Measurements from ENCODE around the gene MARCHF10. TPM values are rescaled to one million over a fixed set of nuclear protein-coding genes. Genes with fewer than 3 reads are reported as not detected.

The MARCHF10 gene
- total and polyA plus RNA-seq, 9 of the 15 experiments (the other 6 are each of a cell fraction or from before 2014, with no cell fraction given), result not detected

GRCh38 chr17:62794666-62794971 is 13.5 kb downstream of the MARCHF10 start:
- Histone ChIP-seq H3K9me3 (replicated peaks; ENCODE audit: control insufficient read depth, insufficient read depth, low read depth, low read length) (no peaks in the 10 kb centered on the region), H3K9ac (ENCODE audit: insufficient read depth in 1 of 2, low read depth in 2 of 2, low read length in 2 of 2) (no peak overlapping the region), H3K36me3 (ENCODE audit: control insufficient read depth, insufficient read depth, low read length) (no peaks in the 10 kb centered on the region), H3K27ac (ENCODE audit: extremely low read depth, low read depth, low read length) (no peak overlapping the region), H2AFZ (ENCODE audit: low read depth, low read length) (no peak overlapping the region), H4K20me1 (replicated peaks; ENCODE audit: control insufficient read depth, insufficient read depth, low read length) (no peaks in the 10 kb centered on the region), H3K4me1 (replicated peaks in 1 of 2; ENCODE audit: control insufficient read depth in 2 of 2, insufficient read depth in 2 of 2, low read length in 2 of 2) (no peaks in the 10 kb centered on the region; a peak in 1 of 5 replicates), H3K9me1 (ENCODE audit: control insufficient read depth, insufficient read depth, low read length) (no peaks in the 10 kb centered on the region), H3K4me2 (ENCODE audit: insufficient read depth, low read length) (no peak overlapping the region), H3K27me3 (ENCODE audit: control insufficient read depth in 2 of 2, insufficient read depth in 2 of 2, low read length in 2 of 2) (peaks cover 24 to 43% of the 10 kb centered on the region in 2 experiments), H3K4me3 (no peak overlapping the region), H3K79me2 (ENCODE audit: control insufficient read depth, insufficient read depth, low read length) (no peaks in the 10 kb centered on the region)
- ATAC-seq, result no peak
- no TSS peak for BruUV-seq (replicated peaks)
- intact Hi-C loops (cut with micrococcal nuclease) (no loop called here), in situ Hi-C loops (cut with MboI) (no loop called here)
- ChIA-PET POLR2A (no interaction called here), CTCF (ENCODE audit: low intra/inter-chr PET ratio) (no interaction called here)
- no peak for DNase-seq (ENCODE audit: extremely low read depth in 1 of 4, low spot score in 3 of 4)
- WGBS (ENCODE audit: insufficient coverage, low coverage, missing lambda C conversion rate), result 0% methylated on average over 4 of the region's 4 CpGs
- TF ChIP-seq ZHX1 (conservative IDR thresholded peaks at IDR 0.05; ENCODE audit: low read length), result no peak
- TF ChIP-seq RAD51 (IDR thresholded peaks at IDR 0.05; ENCODE audit: borderline replicate concordance, low read depth), result no peak
- no peak for TF ChIP-seq KLF16 (IDR thresholded peaks at IDR 0.05)
- peak; percentile 18; the same call in 1 of the 2 replicates for TF ChIP-seq TFE3 (CRISPR knock-in tag; IDR thresholded peaks at IDR 0.05)
- TF ChIP-seq HMBOX1 (IDR thresholded peaks at IDR 0.05), result no peak
- TF ChIP-seq HIVEP1 (CRISPR knock-in tag; IDR thresholded peaks at IDR 0.05), result no peak
- FAIRE-seq, result no peak

Measured in K562 (cell line).